ACC112 (cell line): ENCODE results near the gene CCDC92B.
A peak's percentile ranks its signal among the peaks of the same experiment; 100 is the strongest.
"Not testable (repeated sequence)": the region's sequence is repeated elsewhere in the genome, so short reads cannot be mapped to it uniquely, and the experiment has no call there.

Experiments used
- H2AFZ ChIP-seq: fragments of 200-600 bp; sonication (generic); one replicate; pipeline ENCODE4 v1.6.0; 2017; ENCODE audit warnings: antibody characterized with exemption, low read length; ENCODE audit not compliant: unreplicated experiment
- H3K27ac ChIP-seq: fragments of 200-600 bp; sonication (generic); 2 replicates; pipeline ENCODE4 v1.5.1; 2014; ENCODE audit warnings: low read depth, mild to moderate bottlenecking, antibody characterized with exemption, low read length, moderate library complexity
- H3K27me3 ChIP-seq: fragments of 200-600 bp; sonication (generic); 2 replicates; pipeline ENCODE4 v1.6.1; 2014; ENCODE audit warnings: mild to moderate bottlenecking, antibody characterized with exemption, low read length, moderate library complexity, mixed read lengths; ENCODE audit not compliant: insufficient read depth
- H3K36me3 ChIP-seq: fragments of 200-600 bp; sonication (generic); 2 replicates; pipeline ENCODE4 v1.6.1; 2016; ENCODE audit warnings: mild to moderate bottlenecking, antibody characterized with exemption, low read length, moderate library complexity, mixed read lengths; ENCODE audit not compliant: insufficient read depth
- H3K4me1 ChIP-seq: fragments of 200-600 bp; sonication (generic); one replicate; pipeline ENCODE4 v1.6.1; 2016; ENCODE audit warnings: low read length, mixed read lengths; ENCODE audit not compliant: insufficient read depth, unreplicated experiment, control insufficient read depth
- H3K4me3 ChIP-seq: fragments of 200-600 bp; sonication (generic); 2 replicates; pipeline ENCODE4 v1.5.1; 2014; ENCODE audit warnings: mild to moderate bottlenecking, low read depth, low read length
- H3K79me2 ChIP-seq: fragments of 200-600 bp; sonication (generic); one replicate; pipeline ENCODE4 v1.6.0; 2016; ENCODE audit warnings: low read length; ENCODE audit not compliant: control insufficient read depth, unreplicated experiment, insufficient read depth

Gene CCDC92B

GRCh38 chr17:2789700-2790099 is 40.2 kb upstream of the CCDC92B start:
- no peaks in the 10 kb centered on the region for H3K4me1 ChIP-seq

GRCh38 chr17:2786176-2786881 is 36.9 kb upstream of the CCDC92B start:
- H2AFZ ChIP-seq: peak overlapping the region; percentile 94
- H3K4me3 ChIP-seq: no peak overlapping the region
- 0 out of 2 replicates have a peak, but pooled peaks cover 3% of the 10 kb centered on the region for H3K27me3 ChIP-seq
- H3K36me3 ChIP-seq: no peaks in the 10 kb centered on the region
- no peaks in the 10 kb centered on the region for H3K79me2 ChIP-seq
- peaks cover 6% of the 10 kb centered on the region for H3K4me1 ChIP-seq
- H3K27ac ChIP-seq: no peak overlapping the region

More at GRCh38 chr17:2789700-2790099, 40.2 kb upstream of the CCDC92B start:
- Histone ChIP-seq H2AFZ (no peak overlapping the region), H3K27ac (no peak overlapping the region), H3K36me3 (no peaks in the 10 kb centered on the region), H3K27me3 (0 out of 2 replicates have a peak, but pooled peaks cover 4% of the 10 kb centered on the region), H3K4me3 (no peak overlapping the region), H3K79me2 (no peaks in the 10 kb centered on the region)

- H3K27ac ChIP-seq, H3K4me1 ChIP-seq, H3K4me3 ChIP-seq, H3K79me2 ChIP-seq, H3K27me3 ChIP-seq, H3K36me3 ChIP-seq: not testable (repeated sequence)
- peak overlapping the region; percentile 25 for H2AFZ ChIP-seq
Observed at GRCh38 chr17:2785376-2785775, 35.9 kb upstream of the CCDC92B start.

GRCh38 chr17:2784864-2785263 is 35.4 kb upstream of the CCDC92B start:
- no peak overlapping the region for H2AFZ ChIP-seq
- H3K4me1 ChIP-seq: peaks cover 6% of the 10 kb centered on the region
- no peaks in the 10 kb centered on the region for H3K79me2 ChIP-seq
- H3K27me3 ChIP-seq: no peaks in the 10 kb centered on the region
- no peak overlapping the region for H3K27ac ChIP-seq
- H3K4me3 ChIP-seq: no peak overlapping the region
- H3K36me3 ChIP-seq: no peaks in the 10 kb centered on the region

- Histone ChIP-seq H2AFZ (no peak overlapping the region), H3K4me3 (no peak overlapping the region), H3K4me1 (peaks cover 6% of the 10 kb centered on the region), H3K36me3 (no peaks in the 10 kb centered on the region), H3K27me3 (peaks cover 8% of the 10 kb centered on the region), H3K27ac (no peak overlapping the region), H3K79me2 (no peaks in the 10 kb centered on the region)
Observed at GRCh38 chr17:2783310-2784030, 34.0 kb upstream of the CCDC92B start.

- Histone ChIP-seq H3K4me3 (no peak overlapping the region), H3K27me3 (peaks cover 19% of the 10 kb centered on the region), H3K27ac (no peak overlapping the region), H3K79me2 (no peaks in the 10 kb centered on the region), H3K36me3 (no peaks in the 10 kb centered on the region), H2AFZ (no peak overlapping the region), H3K4me1 (peaks cover 6% of the 10 kb centered on the region)
Observed at GRCh38 chr17:2782055-2782454, 32.6 kb upstream of the CCDC92B start.

- H3K27ac ChIP-seq, H3K4me1 ChIP-seq, H2AFZ ChIP-seq, H3K36me3 ChIP-seq, H3K4me3 ChIP-seq, H3K79me2 ChIP-seq: not testable (repeated sequence)
- H3K27me3 ChIP-seq: peaks cover 23% of the 10 kb centered on the region
Observed at GRCh38 chr17:2781598-2781997, 32.1 kb upstream of the CCDC92B start.

GRCh38 chr17:2780931-2781454 is 31.5 kb upstream of the CCDC92B start:
- Histone ChIP-seq H3K4me1 (peaks cover 6% of the 10 kb centered on the region), H2AFZ (no peak overlapping the region), H3K36me3 (no peaks in the 10 kb centered on the region), H3K4me3 (no peak overlapping the region), H3K79me2 (no peaks in the 10 kb centered on the region), H3K27ac (no peak overlapping the region), H3K27me3 (peaks cover 28% of the 10 kb centered on the region)

- H3K4me3 ChIP-seq: no peak overlapping the region
- H3K27ac ChIP-seq: no peak overlapping the region
- H3K36me3 ChIP-seq: no peaks in the 10 kb centered on the region
- H3K4me1 ChIP-seq: peaks cover 6% of the 10 kb centered on the region
- peaks cover 35% of the 10 kb centered on the region for H3K27me3 ChIP-seq
- H3K79me2 ChIP-seq: no peaks in the 10 kb centered on the region
- H2AFZ ChIP-seq: no peak overlapping the region
Observed at GRCh38 chr17:2780256-2780655, 30.8 kb upstream of the CCDC92B start.

GRCh38 chr17:2779545-2779944 is 30.1 kb upstream of the CCDC92B start:
- H3K36me3 ChIP-seq: no peaks in the 10 kb centered on the region
- no peaks in the 10 kb centered on the region for H3K79me2 ChIP-seq
- peaks cover 40% of the 10 kb centered on the region for H3K27me3 ChIP-seq
- H3K4me3 ChIP-seq: no peak overlapping the region
- no peak overlapping the region for H2AFZ ChIP-seq
- peaks cover 6% of the 10 kb centered on the region for H3K4me1 ChIP-seq
- H3K27ac ChIP-seq: no peak overlapping the region

GRCh38 chr17:2778489-2778888 is 29.0 kb upstream of the CCDC92B start:
- H3K27me3 ChIP-seq: peaks cover 46% of the 10 kb centered on the region
- H3K27ac ChIP-seq: no peak overlapping the region
- H3K4me1 ChIP-seq: peaks cover 6% of the 10 kb centered on the region
- no peak overlapping the region for H3K4me3 ChIP-seq
- H2AFZ ChIP-seq: no peak overlapping the region
- H3K36me3 ChIP-seq: no peaks in the 10 kb centered on the region
- H3K79me2 ChIP-seq: no peaks in the 10 kb centered on the region
